Measurements from ENCODE around the gene MAP2.

DNA sequence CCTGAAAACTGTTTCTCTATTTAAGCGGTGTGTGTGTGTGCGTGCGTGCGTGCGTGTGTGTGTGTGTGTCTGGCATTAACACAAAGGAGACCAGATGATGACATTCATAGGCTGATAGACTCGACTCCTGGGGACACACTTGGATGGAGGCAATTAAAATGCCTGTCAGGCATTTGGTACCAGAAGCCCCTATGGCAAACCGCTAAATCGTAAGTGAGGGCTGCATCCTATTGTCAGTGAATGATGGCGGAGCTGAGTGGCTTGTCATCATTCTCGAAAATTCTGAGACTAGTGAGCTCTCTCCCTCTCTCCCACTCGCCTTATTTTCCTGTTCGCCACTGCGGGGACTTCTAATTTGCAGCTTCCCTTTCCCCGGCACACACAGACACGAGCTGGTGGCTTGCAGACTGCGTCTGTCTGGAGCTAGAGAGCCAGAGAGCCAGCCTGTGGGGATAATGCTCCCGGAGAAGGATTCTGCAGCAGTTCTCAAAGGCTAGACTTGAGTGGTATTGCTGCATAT is 155.4 kb downstream of the MAP2 start:
- TF ChIP-seq, protein P1, sequence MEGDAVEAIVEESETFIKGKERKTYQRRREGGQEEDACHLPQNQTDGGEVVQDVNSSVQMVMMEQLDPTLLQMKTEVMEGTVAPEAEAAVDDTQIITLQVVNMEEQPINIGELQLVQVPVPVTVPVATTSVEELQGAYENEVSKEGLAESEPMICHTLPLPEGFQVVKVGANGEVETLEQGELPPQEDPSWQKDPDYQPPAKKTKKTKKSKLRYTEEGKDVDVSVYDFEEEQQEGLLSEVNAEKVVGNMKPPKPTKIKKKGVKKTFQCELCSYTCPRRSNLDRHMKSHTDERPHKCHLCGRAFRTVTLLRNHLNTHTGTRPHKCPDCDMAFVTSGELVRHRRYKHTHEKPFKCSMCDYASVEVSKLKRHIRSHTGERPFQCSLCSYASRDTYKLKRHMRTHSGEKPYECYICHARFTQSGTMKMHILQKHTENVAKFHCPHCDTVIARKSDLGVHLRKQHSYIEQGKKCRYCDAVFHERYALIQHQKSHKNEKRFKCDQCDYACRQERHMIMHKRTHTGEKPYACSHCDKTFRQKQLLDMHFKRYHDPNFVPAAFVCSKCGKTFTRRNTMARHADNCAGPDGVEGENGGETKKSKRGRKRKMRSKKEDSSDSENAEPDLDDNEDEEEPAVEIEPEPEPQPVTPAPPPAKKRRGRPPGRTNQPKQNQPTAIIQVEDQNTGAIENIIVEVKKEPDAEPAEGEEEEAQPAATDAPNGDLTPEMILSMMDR (conservative IDR thresholded peaks at IDR 0.05) = no peak
- no peak for TF ChIP-seq EZH2 (IDR thresholded peaks at IDR 0.05; ENCODE audit: low read depth)

All from PC-9 (cell line).